Fibroblast of skin of left biceps (primary cell): ENCODE data around the gene IQGAP1.

Experiments used
- DNase-seq, 2 experiments: peaks; one replicate each; pipeline ENCODE4 v3.0.0-alpha.2; 2013; ENCODE audit warnings: low read depth in 2 of 2

Gene IQGAP1

DNA sequence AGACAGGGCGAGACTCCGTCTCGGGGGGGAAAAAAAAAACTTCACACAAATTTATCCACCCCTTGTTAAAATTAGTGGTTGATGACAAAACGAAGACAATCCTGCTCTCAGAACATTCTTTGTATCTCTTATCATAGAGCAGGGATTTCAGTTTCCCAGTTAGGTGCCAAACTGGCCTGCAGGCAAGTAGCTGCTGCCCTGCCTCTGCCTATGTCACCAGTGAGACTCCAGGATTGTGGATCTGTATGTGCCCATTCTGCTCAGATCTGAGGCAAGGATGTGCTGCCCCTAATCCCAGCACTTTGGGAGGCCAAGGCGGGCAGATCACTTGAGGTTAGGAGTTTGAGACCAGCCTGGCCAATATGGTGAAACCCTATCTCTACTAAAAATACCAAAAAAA lies 54.4 kb downstream of the IQGAP1 start:
- DNase-seq = no peak

DNA sequence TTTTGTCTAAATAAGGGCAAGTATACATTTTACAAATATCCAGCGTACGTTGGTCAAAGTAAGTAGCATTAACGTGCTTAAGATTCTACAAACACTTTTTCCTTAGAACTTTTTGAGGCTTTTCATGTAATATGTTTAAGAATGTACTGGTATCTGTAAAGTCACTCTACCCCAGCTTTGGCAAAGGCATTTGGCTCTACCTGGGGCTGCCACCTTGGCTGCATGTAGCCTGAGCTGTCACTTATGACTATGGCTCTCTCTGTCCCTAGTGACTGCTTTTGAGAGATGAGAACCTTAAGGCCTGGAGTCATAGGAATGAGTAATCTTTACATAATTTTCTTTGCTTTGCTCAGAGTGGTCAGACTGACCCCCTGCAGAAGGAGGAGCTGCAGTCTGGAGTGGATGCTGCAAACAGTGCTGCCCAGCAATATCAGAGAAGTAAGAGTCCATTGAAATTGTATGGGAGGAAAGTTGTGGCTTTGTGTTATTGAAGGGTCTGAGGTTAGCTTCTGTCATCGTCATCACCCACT lies 61.2 kb downstream of the IQGAP1 start:
- DNase-seq = no peak

DNA sequence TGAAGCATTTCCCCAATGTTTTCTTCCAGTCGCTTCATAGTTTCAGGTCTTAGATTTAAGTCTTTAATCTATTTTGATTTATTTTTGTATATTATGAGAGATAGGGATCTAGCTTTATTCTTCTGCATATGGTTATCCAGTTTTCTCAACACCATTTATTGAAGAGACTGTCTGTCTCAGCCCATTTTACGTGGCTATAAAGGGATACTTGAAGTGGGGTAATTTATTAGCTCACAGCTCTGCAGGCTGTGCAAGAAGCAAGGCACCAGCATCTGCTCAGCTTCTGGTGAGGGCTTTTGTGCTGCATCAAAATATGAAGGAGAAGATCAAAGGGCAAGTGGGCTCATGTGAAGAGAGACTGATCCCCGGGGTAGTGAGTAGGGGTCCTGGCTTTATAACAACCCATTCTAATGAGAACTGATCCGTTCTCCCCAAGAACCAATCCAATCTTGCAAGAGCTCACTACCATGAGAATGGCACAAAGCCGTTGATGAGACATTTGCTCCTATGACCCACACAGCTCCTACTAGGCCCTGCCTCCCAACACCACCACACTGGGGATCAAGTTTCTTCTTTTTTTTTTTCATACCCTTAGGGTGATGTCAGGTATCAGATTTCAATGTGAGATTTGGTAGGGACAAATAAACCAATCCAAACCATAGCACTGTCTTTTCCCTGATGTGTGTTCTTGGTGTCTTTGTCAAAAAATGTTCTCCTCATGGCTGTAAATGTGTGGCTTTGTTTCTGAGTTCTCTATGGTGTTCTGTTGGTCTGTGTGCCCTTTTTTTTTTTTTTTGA lies 63.2 kb downstream of the IQGAP1 start:
- peak; percentile 20 to 32 for DNase-seq

DNA sequence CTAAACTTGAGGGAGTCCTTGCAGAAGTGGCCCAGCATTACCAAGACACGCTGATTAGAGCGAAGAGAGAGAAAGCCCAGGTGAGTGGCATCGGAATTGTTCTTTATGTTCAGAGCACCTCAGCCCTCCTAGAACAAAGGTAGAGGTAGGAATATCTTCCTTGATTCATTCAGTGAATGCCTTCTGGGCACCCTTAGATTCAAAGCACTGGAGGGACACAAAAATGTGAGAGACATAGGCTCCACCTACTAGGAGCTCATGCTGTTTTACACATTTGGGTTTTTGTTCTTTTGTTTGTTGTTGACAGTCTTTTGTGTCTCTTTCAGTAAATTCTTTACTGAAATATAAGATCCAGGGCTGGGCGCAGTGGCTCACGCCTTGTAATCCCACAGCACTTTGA lies 68.2 kb downstream of the IQGAP1 start:
- no peak for DNase-seq

DNA sequence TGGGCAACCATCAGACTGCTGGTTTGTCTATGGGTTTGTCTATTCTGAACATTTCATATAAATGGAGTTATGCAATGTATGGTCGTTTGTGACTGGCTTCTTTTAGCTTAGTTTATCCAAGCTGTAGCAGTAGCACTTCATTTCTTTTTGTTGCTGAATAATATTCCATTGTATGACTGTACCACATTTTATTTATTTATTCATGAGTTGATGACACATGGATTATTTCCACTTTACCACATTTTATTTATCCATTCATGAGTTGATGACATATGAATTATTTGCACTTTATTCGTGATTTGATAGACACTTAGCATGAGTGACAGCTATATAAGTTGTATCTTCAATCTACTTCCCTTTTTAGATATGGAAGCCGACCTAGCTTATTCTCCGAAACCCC lies 70.0 kb downstream of the IQGAP1 start:
- DNase-seq = no peak

DNA sequence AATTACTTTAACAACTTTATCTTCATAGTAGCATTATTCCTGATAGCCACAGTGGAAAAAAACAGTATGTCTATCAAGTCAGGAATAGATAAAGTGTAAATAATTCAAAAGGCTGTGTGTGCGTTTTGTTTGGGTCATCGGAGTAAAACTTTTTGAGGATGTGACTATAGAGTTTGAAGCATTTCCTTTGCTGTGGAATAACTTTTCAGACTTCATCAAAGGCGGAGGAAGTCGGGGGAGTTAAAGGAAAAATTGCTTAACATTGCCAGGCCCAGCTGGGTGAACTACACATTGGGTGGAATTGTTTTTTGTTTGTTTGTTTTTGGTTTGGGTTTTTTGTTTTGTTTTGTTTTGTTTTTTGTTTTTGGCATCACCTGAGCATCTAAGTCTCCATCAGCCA lies 71.3 kb downstream of the IQGAP1 start:
- no peak for DNase-seq

DNA sequence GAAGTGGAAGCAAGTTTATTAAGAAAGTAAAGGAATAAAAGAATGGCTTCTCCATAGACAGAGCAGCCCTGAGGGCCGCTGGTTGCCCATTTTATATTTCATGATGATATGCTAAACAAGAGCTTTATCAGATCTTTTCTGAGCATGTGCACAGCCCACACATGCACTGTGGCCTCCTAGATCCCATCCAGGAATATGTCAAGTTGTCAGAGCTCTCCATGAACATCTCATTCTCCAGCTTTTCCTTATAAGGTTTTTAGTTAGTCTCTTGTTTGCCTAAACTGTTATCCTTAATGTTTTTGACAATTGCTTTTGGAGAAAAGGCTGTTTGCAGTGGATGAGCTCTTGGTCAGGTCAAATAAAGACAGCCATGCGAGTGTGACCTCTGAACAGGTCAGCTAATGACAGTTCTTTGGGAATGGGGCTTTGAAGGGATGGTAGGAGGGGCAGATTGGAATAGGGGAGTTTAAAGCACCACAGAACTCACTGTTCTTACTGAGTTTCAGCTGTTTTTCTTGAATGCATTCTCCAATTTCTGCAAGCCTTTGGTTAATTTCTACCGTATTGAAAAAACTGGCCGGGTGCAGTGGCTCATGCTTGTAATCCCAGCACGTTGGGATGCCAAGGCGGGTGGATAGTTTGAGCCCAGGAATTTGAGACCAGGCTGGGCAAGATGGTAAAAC lies 72.2 kb downstream of the IQGAP1 start:
- DNase-seq = no peak

DNA sequence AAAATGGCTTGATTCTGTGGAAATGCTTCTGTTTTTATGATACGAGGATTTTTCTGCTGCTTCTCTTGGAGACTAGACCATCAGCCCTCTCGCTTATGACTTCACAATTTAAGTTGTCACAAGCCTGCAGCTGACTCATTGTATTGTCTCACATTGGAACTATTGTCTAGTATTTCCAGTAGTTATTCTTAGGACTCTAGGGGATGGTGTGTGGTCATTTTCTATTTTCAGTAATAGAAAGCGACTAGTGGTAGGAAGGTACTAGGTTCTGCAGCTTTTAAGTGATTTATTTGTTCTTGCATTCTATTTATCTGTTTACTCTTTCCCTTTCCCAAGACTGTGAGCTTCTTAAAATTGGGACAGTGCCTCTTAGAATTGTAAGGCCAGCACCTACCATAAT lies 75.3 kb downstream of the IQGAP1 start:
- DNase-seq = peak in 1 of 2 experiments; percentile 13

DNA sequence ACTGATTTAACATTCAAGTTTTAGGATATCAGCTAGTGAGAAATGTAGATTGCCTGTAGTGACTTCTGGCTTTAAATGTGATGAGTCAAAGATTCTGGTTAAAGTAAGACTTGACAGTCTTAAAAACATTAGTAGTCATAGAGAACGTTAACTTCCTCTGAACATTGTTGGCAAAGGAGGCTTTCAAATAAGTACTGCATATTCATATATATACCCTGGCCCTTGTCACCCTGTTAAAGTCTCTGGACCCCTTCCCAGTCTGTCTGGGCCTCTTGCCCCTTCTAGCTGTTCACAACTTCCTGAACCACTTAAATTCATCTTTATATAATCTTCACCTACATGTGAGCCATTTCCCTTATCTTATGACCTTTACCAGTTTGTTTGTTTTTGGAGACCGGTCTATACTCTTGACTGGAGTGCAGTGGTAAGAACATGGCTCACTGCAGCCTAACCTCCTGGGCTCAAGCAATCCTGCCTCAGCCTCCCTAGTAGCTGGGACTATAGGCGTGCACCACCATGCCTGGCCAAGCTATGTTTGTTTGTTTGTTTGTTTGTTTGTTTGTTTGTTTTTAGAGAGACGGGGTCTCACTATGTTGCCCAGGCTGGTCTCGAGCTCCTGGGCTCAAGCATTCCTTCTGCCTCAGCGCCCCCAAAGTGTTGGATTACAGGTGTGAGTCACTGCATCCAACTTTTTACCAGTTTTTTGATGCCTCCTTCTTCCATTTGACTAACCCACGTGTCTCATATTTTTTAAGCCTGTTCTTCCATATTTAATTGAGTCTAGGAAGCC lies 77.3 kb downstream of the IQGAP1 start:
- DNase-seq = peak in 1 of 2 experiments; percentile 19

DNA sequence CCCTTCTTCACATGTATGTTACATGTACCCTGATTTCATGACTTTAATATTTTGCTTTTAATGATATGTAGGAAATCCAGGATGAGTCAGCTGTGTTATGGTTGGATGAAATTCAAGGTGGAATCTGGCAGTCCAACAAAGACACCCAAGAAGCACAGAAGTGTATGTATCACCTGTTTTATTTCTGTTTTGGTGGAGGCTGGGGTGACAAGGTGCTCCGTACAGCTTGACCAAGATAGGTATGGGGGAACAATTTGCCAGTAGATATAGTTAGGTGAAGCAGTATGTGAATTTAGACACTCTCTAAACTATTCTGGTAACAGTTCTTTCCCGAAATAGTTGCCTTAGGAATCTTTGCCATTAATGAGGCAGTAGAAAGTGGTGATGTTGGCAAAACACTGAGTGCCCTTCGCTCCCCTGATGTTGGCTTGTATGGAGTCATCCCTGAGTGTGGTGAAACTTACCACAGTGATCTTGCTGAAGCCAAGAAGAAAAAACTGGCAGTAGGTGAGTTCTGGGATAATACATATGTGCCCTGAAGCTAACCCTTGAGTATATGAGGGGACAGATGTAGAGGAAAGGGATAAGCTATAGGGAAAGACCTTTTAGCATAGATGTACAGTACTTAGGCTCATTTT lies 78.0 kb downstream of the IQGAP1 start:
- no peak for DNase-seq

DNA sequence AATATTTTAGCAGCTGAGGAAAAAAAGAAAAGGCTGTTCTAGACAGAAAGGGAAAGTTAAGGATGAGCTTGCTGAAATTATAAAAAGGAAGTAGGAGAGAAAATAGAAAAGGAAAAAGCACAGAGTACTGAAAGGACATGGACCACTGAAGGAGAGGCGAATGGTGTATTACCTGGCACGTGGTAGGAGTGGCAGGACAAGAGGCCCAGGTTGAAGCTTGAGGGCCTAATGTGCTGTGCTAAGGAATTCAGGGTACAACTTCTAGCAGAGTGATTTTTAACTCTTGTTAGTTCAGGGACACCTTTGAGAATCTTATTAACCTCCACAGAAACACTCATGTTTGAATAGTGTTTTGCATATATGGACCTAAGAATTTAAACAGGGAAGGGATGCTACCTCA lies 81.7 kb downstream of the IQGAP1 start:
- DNase-seq = no peak

DNA sequence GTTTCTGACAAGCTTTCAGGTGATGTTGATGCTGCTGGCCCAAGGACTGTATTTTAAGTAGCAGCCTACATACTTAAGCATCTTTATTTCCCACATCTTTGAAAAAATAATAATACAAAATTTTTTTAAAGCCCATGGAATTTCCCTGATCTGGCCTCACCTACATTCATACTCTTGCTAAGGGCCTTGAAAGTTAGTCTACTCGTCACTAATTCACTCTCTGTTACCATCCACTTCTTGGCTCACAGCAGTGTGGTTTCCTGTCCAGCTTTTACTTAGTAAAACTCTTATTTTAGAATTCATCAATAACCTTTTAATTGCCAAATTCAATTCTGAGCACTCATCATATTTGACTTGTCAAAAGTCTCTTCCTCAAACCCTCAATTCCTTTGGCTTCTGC lies 82.4 kb downstream of the IQGAP1 start:
- DNase-seq = no peak

DNA sequence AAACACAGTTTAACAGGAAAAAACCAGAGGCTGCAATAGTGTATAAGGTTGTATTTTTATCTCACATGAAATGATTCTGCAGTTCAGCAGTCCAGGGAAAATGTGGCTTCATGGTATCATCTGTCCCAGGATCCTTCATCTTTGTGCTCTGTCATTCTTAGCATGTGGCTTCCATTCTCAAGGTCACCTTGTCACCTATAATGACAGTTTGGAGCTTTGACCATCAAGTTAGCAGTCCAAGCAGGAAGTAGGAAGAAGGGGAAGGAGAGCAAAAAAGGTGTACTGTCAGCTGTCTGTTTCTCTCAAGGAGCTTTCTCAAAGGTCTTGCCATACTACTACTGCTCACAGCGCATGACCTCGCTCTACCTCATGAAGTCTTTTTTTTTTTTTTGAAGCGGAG lies 83.1 kb downstream of the IQGAP1 start:
- DNase-seq = no peak

DNA sequence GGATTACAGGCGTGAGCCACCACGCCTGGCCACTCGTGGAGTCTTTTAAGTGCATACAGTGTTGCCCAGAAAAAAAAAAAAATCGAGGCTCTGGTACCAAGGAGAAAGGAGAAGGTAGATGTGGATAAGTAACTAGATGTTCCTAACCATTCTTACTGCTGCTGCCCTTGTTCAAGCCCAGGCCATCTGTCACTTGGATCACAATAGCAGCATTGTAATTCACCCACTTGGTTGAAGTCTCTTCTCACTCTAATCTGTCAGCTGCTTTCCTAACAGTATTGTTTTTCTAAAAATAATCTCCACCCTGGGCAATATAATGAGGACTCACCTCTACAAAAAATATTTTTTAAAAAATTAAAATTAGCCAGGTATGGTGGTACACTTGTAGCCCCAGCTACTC lies 83.7 kb downstream of the IQGAP1 start:
- no peak for DNase-seq

DNA sequence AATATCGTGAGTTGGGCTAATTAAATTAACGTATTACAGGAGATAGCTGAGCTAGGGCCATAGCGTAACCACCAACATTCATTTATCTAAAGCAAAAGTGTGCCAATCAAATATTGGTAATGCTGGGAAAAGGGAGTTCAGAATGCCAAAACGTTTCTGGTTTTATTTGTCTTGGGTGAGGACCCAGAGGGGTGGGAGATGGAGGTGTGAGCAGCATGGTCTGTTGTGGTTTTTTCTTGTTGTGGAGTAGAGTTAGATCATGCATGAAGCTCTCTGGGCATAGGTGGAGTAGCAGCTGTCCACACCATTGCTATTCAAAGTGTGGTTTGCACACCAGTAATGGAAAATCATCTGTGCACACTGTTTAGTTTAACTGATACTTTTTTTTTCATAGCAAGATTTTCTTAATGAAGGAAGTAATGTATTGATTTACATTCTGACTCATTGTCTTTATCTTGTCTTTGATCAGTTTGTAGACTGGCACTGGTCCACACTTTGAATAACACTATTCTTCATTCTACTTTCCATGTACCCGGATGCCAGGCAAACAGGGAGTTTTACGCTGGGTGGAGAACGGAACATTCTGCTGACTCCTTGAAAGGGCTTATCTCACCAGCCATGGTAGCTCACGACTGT lies 90.9 kb downstream of the IQGAP1 start:
- no peak for DNase-seq

DNA sequence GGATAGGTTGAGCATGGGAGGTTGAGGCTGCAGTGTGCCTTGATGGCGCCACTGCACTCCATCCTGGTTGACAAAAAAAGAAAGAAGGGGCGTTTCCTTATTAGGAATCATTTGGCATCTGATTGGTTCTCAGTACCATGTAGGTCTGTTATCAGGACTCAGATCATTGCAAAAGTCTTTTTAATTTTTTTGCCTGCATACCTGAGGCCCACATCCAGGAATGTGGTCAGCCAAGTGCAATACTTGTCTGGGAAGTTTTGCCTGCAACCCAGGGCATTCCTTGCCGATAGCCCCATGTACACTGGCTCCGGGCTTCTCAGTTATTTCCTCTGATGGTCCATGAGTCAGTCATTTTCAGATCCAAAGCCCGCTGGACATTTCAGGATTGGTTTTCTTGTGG lies 91.6 kb downstream of the IQGAP1 start:
- no peak for DNase-seq

DNA sequence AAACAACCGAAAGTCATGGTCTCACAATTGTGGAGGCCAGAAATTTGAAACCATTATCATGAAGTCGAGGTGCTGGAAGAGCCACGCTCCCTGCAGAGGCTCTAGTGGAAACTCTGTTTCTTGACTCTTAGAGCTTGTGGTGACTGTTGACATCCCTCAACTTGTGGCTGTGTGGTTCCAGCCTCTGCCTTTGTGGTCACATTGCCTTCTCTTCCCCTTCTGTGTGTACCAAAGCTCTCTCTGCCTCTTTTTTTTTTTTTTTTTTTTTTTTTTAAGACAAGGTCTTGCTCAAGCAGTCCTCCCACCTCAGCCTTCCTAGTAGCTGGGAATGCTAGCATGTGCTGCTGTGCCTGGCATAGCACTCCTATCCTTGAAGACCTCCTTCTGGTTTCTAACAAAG lies 93.0 kb downstream of the IQGAP1 start:
- no peak for DNase-seq

DNA sequence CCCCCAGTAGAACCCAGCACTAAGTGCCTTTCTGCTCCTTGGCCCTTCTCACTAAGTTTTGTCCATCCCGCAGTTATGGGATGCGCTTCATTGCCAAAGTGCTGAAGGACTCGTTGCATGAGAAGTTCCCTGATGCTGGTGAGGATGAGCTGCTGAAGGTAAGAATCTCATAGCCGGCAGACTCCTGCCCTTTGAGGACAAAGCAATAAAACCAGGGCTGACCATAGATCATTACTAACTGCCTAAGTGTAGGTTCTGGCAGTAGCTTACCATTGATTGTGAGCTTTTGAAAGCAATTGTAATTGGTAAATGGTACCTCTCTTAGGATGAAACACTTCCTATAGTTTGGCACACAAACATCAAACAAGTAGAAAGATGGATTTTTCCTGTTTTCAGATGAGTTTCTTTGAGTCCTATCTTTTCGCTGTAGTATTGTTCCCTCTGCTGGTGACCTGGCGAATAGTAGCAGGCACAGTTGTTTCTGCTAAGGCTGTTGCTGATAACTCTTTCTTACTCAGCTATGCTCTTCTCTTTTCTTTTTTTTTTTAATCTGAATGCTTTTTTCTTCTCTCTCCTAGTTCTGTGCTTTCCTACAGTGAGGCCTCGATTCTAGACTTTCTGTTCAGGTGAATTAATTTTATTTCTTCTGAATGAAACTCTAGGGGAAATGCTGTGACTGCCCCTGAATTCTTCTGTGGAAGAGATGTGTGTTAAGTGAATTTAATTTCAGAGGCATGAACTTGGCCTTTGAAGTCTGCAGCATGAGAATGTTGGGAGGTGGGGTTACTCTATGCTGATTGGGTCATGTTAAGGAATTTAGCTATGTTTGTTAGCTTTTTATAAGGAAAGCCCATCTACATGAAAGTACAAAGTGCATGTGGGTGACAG lies 94.3 kb downstream of the IQGAP1 start:
- DNase-seq = peak in 1 of 2 experiments; percentile 7

DNA sequence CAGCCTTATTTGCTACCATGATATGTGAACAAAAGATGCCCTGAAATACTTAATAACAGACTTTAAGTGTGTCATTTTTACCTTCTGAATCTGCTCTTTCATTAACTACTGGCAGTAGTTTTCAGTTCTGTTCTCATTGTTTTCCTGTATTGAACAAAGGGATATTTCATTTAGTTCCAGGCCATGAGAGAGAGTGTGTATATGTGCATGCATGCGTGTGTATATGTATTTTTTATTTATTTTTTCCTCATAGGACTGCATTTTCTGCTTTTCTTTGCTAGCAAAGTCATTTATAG lies 94.9 kb downstream of the IQGAP1 start:
- DNase-seq = no peak

DNA sequence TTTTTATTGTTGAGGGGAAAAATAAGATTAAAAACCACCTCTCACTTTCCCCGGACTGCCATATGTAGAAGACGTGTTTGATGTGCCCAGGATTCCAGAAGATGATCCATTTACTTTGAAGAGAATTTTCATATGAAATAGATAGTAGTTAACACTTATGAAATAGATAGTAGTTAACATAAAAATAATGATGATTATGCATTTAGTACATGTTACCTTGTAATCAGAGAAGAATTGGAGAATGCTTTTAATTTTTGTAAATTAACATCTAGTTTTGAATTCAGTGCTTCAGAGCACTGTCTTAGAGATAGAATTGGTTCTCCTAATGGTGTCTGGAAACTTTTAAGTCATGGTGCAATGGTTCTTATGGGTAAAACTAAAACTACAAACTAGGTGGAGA lies 95.6 kb downstream of the IQGAP1 start:
- no peak for DNase-seq

DNA sequence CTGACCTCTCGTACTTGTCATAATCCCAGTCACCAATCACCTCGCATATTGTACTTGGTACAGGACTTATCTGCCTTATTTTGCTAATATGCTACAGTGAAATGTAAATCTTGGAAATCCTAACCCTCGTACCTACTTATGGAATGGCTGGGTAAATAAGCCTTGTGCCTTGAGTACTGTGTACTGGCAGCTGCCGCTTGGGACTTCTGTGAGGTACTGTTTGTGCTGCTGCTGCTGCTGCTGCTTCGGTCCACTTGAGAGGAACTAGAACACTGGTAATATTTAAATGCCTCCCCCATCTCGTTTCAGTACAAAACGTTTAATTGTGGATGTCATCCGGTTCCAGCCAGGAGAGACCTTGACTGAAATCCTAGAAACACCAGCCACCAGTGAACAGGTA lies 99.1 kb downstream of the IQGAP1 start:
- no peak for DNase-seq
